22Rv1 (cell line): ENCODE results near the gene SLC6A19.
"Not testable (repeated sequence)": the region's sequence is repeated elsewhere in the genome, so short reads cannot be mapped to it uniquely, and the experiment has no call there.

ENCODE experiments used
- H3K27ac ChIP-seq: fragments of 450-650 bp; 2 replicates; pipeline ENCODE4 v1.5.1; 2017
- ZFX ChIP-seq: fragments of 450-650 bp; IDR thresholded peaks from 2 replicates; pipeline ENCODE4 v1.6.1; 2017; ENCODE audit warnings: antibody characterized with exemption, borderline replicate concordance
- TF ChIP-seq, protein P1 (sequence below): fragments of 450-650 bp; IDR thresholded peaks from 2 replicates; pipeline ENCODE4 v1.5.1; 2017; ENCODE audit warnings: mild to moderate bottlenecking

Gene SLC6A19

DNA sequence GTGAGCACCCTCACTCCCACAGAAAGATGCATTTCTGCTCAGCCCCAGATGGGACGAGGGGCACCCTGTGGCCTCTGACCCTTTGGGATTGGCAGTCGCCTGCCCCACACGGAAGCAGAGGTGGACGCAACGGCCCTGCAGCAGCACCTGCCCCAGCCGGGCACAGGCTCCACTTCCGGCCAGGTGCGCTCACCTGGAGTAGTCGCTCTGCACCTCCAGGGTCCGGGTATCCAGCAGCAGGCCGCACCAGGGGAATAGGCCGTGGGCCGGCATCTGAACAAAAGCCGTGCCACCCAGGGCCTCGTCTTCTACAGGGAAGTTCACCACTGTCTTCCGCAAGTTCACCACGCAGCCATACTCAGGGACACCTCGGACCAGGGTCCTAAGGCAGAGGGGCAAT is 62.8 kb downstream of the SLC6A19 start:
- no peak for TF ChIP-seq ZFX
- TF ChIP-seq, protein P1, sequence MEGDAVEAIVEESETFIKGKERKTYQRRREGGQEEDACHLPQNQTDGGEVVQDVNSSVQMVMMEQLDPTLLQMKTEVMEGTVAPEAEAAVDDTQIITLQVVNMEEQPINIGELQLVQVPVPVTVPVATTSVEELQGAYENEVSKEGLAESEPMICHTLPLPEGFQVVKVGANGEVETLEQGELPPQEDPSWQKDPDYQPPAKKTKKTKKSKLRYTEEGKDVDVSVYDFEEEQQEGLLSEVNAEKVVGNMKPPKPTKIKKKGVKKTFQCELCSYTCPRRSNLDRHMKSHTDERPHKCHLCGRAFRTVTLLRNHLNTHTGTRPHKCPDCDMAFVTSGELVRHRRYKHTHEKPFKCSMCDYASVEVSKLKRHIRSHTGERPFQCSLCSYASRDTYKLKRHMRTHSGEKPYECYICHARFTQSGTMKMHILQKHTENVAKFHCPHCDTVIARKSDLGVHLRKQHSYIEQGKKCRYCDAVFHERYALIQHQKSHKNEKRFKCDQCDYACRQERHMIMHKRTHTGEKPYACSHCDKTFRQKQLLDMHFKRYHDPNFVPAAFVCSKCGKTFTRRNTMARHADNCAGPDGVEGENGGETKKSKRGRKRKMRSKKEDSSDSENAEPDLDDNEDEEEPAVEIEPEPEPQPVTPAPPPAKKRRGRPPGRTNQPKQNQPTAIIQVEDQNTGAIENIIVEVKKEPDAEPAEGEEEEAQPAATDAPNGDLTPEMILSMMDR = no peak
- no peak overlapping the region for H3K27ac ChIP-seq

DNA sequence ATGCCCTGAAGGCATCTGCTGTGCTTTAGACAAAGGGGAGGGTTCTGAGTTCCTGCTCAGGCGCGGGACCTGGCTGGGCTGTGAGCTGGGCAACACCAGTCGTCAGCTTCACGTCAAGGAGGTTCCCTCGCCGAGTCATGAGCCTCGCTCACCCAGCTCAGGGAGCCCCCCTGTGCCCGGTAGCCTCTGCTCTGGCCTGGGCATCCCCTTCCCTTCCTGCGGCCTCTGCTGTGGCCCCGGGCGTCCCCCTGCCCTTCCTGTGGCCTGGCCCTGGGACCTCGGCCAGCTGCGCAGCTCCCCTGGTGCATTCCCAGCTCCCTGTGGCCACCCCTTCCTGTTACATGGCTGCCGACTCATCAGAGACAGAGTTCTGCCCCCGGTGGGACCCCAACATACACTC is 63.6 kb downstream of the SLC6A19 start:
- TF ChIP-seq ZFX = no peak
- TF ChIP-seq, protein P1 = no peak
- no peak overlapping the region for H3K27ac ChIP-seq

DNA sequence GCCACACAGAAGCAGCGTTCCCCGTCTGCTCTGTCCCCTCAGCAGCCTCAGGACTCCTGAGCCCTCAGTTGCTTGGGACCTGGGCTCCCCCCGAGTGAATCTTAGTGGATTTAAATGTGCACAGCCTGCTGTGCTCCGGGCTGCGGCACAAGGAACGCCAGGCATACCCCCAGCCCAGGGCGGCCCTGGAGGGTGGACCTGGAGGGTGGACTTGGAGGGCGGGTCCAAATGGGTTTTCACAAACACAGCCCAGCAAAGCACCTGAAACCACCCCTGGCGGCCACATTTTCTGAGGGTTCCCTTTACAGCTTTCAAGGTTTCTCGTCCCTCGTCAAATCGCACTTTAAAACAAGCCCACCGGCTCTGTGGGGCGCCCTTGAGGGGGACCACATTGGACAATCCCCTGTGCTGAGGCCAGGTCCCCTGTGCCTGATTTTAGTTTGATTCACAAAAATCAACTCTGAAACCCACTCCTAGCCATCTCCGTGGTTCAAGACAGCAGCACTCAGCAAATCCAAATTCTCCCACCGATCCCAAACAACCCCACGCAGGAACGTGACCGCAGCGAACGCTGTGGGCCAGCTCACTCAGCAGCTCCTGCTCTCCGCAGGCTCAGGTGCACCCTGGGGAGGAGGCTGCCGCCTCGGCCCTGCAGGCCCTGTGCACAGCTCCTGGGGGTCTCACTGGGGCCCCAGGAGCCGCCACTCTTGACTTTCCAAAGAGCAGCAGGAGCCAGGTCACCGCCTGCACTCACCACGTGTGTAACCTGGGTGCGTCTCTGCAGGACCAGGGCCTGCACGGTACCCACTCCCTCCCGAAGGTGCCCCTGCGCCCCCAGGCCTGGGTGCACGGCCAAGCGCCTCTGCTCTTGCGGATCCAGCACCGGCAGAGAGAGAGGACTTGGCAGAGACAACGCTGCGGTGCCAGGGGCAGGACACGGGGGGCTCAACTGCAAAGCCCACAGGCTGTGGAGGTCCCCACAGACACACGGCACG is 64.4 kb downstream of the SLC6A19 start:
- no peak overlapping the region for H3K27ac ChIP-seq
- TF ChIP-seq, protein P1 = no peak
- no peak for TF ChIP-seq ZFX

DNA sequence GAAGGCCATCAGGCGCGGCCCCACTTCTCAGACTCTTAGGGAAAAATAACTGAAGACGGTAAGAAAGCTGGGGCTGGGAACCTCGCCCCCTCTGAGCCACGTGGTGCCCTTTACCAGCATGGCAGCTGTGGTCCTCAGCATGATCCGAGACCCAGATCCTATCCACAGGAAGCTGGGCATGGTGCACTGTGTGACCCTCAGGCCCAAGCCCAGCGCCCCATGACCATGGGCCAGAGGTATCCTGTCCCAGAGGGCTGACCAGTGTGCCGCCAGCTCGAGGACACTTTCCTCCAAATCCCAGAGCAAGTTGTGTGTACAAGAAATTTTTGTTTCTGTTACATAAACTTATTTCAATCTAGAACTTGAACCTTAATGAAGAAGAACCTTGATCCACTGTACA is 65.4 kb downstream of the SLC6A19 start:
- no peak overlapping the region for H3K27ac ChIP-seq
- TF ChIP-seq, protein P1 = no peak
- no peak for TF ChIP-seq ZFX

DNA sequence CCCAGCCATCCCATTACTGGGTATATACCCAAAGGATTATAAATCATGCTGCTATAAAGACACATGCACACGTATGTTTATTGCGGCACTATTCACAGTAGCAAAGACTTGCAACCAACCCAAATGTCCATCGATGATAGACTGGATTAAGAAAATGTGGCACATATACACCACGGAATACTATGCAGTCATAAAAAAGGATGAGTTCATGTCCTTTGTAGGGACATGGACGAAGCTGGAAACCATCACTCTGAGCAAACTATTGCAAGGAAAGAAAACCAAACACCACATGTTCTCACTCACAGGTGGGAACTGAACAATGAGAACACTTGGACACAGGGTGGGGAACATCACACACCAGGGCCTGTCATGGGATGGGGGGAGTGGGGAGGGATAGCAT is 66.1 kb downstream of the SLC6A19 start:
- not testable (repeated sequence) for H3K27ac ChIP-seq

DNA sequence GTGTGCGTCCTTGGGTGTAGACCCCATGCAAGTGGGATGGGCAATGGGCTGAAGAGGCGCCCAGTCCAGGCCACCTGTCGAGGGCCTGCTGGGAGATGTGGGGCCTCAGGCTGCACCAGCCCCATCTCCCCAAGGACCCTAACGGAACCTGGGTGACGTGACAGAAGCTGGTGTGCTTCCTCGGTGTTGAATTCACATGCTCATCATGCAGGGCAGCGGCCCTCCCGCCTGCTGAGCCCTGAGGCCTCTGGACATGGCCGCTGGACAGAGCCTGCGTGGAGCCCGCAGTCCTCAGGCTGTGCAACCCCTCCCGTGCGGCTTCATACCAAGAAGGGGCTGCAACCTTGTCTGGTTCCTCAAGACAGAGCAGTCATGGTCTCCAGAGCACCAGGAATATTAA is 66.7 kb downstream of the SLC6A19 start:
- TF ChIP-seq ZFX = no peak
- TF ChIP-seq, protein P1 = no peak
- no peak overlapping the region for H3K27ac ChIP-seq

DNA sequence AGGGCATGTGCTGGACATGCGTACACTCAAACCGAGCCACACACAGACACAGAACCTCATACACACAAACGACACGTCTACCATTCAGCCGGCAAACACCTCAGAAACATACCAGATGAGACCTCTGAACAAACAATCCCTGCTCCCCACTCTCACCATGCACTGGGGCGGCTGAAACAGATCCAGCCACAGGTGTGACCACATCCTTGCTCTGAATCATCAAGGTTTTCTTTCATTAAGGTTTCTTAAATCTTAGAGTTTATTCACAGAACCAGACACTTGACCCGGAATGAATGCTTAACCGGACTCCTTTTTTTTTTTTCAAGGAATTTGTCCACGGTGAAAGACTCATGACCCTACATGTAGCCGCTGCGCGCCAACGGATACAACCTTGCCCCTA is 67.3 kb downstream of the SLC6A19 start:
- no peak overlapping the region for H3K27ac ChIP-seq
- TF ChIP-seq, protein P1 = no peak
- no peak for TF ChIP-seq ZFX
